ENCODE measurements around the gene ISX. TPM values are rescaled to one million over a fixed set of nuclear protein-coding genes. Genes with fewer than 3 reads are reported as not detected.

ISX gene
- total RNA-seq, 1 donor = not detected

- no peak for DNase-seq (ENCODE audit: low read depth)
- no peak overlapping the region for H3K4me3 ChIP-seq (ENCODE audit: low read depth, low read length)
- TF ChIP-seq CTCF (IDR thresholded peaks at IDR 0.05; ENCODE audit: insufficient read depth, low read depth, low read length) = no peak
Observed at GRCh38 chr22:35116269-35116668, 50.3 kb downstream of the ISX start.

GRCh38 chr22:35116817-35117216, 50.9 kb downstream of the ISX start:
- DNase-seq (ENCODE audit: low read depth) = no peak
- no peak overlapping the region for H3K4me3 ChIP-seq (ENCODE audit: low read depth, low read length)
- TF ChIP-seq CTCF (IDR thresholded peaks at IDR 0.05; ENCODE audit: insufficient read depth, low read depth, low read length) = no peak

GRCh38 chr22:35119494-35119893, 53.5 kb downstream of the ISX start:
- DNase-seq (ENCODE audit: low read depth) = no peak
- H3K4me3 ChIP-seq (ENCODE audit: low read depth, low read length) = no peak overlapping the region
- no peak for TF ChIP-seq CTCF (IDR thresholded peaks at IDR 0.05; ENCODE audit: insufficient read depth, low read depth, low read length)

- TF ChIP-seq CTCF (IDR thresholded peaks at IDR 0.05; ENCODE audit: insufficient read depth, low read depth, low read length) = no peak
- no peak for DNase-seq (ENCODE audit: low read depth)
- H3K4me3 ChIP-seq (ENCODE audit: low read depth, low read length) = no peak overlapping the region
Observed at GRCh38 chr22:35124691-35125219, 58.8 kb downstream of the ISX start.

- DNase-seq (ENCODE audit: low read depth) = no peak
- TF ChIP-seq CTCF (IDR thresholded peaks at IDR 0.05; ENCODE audit: insufficient read depth, low read depth, low read length) = no peak
- no peak overlapping the region for H3K4me3 ChIP-seq (ENCODE audit: low read depth, low read length)
Observed at GRCh38 chr22:35126993-35127392, 61.0 kb downstream of the ISX start.

- no peak for DNase-seq (ENCODE audit: low read depth)
- no peak for TF ChIP-seq CTCF (IDR thresholded peaks at IDR 0.05; ENCODE audit: insufficient read depth, low read depth, low read length)
- no peak overlapping the region for H3K4me3 ChIP-seq (ENCODE audit: low read depth, low read length)
Observed at GRCh38 chr22:35128637-35129036, 62.7 kb downstream of the ISX start.

- no peak for DNase-seq (ENCODE audit: low read depth)
- no peak for TF ChIP-seq CTCF (IDR thresholded peaks at IDR 0.05; ENCODE audit: insufficient read depth, low read depth, low read length)
- no peak overlapping the region for H3K4me3 ChIP-seq (ENCODE audit: low read depth, low read length)
Observed at GRCh38 chr22:35131525-35132000, 65.6 kb downstream of the ISX start.

All from fibroblast of villous mesenchyme (primary cell).